M059J (cell line): ENCODE data around the gene DGLUCY. TPM values are rescaled to one million over a fixed set of nuclear protein-coding genes. Genes with fewer than 3 reads are reported as not detected.
"Not testable (repeated sequence)": the region's sequence is repeated elsewhere in the genome, so short reads cannot be mapped to it uniquely, and the experiment has no call there.

Experiments
- DNase-seq: peaks from one replicate; pipeline ENCODE4 v3.0.0-alpha.2; 2012; ENCODE audit warnings: low read depth
- total RNA-seq: library from RNA; depleted of rRNA; stranded (reverse); fragments of >200 nt; shearing (Covaris generic); gene quantifications from 2 replicates; pipeline ENCODE4 v1.2.3, GENCODE V29; 2014

The DGLUCY gene
- total RNA-seq, 1 experiment from 2014 or later: 19.9 TPM

- DNase-seq: no peak
Measured at GRCh38 chr14:91257328-91258010, 143.6 kb downstream of the DGLUCY start.

- DNase-seq: no peak
Measured at GRCh38 chr14:91258011-91258618, 144.2 kb downstream of the DGLUCY start.

GRCh38 chr14:91258876-91259275 is 145.0 kb downstream of the DGLUCY start:
- DNase-seq: no peak

- DNase-seq: no peak
Measured at GRCh38 chr14:91261115-91261514, 147.2 kb downstream of the DGLUCY start.

- DNase-seq: no peak
Measured at GRCh38 chr14:91261986-91262549, 148.2 kb downstream of the DGLUCY start.

- DNase-seq: no peak
Measured at GRCh38 chr14:91263329-91263728, 149.5 kb downstream of the DGLUCY start.

- no peak for DNase-seq
Measured at GRCh38 chr14:91264151-91265150, 150.6 kb downstream of the DGLUCY start.

- DNase-seq: no peak
Measured at GRCh38 chr14:91265404-91265803, 151.5 kb downstream of the DGLUCY start.

- DNase-seq: not testable (repeated sequence)
Measured at GRCh38 chr14:91266276-91266675, 152.4 kb downstream of the DGLUCY start.

- DNase-seq: no peak
Measured at GRCh38 chr14:91267965-91268437, 154.1 kb downstream of the DGLUCY start.

GRCh38 chr14:91269076-91269991 is 155.5 kb downstream of the DGLUCY start:
- DNase-seq: peak; percentile 16

GRCh38 chr14:91270188-91270587 is 156.3 kb downstream of the DGLUCY start:
- no peak for DNase-seq

- no peak for DNase-seq
Measured at GRCh38 chr14:91270619-91271018, 156.7 kb downstream of the DGLUCY start.

- no peak for DNase-seq
Measured at GRCh38 chr14:91271639-91272038, 157.8 kb downstream of the DGLUCY start.

- no peak for DNase-seq
Measured at GRCh38 chr14:91272341-91273272, 158.7 kb downstream of the DGLUCY start.

- DNase-seq: no peak
Measured at GRCh38 chr14:91273273-91273884, 159.5 kb downstream of the DGLUCY start.

GRCh38 chr14:91273885-91274273 is 160.0 kb downstream of the DGLUCY start:
- DNase-seq: no peak

- no peak for DNase-seq
Measured at GRCh38 chr14:91274796-91275195, 160.9 kb downstream of the DGLUCY start.
